ENCODE results near the gene VSTM2B.

The VSTM2B gene

DNA sequence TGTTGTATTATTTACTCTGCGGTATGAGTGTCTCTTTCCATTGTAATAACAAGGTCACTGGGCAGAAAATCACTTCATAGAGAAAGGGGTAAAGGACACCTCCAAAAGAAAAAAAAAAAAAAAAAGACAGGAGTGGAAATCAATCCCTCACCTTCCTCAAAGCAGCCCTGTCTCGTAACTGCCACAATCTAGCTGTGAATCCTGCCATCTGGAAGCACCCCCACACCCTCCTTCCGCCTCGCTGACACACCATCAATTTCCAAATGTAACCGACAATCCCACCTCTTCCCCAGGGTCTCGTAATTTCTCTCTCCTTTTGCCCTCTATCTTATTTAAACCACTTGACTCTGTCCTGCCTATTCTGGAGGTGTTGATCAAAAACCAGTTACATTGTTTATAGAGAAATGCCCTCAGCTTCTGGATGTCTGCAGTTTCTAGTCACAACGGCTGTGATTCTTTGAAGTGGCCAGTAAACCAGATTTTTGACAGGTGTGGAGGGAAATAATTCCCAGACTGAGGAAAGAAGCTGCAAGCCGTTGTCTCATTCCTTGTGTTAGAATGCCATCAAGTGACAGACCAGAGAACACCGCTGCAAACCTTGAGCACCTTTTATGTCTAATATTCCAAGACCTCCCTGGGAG is 71.2 kb downstream of the VSTM2B start:
- TF ChIP-seq, protein P1, sequence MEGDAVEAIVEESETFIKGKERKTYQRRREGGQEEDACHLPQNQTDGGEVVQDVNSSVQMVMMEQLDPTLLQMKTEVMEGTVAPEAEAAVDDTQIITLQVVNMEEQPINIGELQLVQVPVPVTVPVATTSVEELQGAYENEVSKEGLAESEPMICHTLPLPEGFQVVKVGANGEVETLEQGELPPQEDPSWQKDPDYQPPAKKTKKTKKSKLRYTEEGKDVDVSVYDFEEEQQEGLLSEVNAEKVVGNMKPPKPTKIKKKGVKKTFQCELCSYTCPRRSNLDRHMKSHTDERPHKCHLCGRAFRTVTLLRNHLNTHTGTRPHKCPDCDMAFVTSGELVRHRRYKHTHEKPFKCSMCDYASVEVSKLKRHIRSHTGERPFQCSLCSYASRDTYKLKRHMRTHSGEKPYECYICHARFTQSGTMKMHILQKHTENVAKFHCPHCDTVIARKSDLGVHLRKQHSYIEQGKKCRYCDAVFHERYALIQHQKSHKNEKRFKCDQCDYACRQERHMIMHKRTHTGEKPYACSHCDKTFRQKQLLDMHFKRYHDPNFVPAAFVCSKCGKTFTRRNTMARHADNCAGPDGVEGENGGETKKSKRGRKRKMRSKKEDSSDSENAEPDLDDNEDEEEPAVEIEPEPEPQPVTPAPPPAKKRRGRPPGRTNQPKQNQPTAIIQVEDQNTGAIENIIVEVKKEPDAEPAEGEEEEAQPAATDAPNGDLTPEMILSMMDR (conservative IDR thresholded peaks at IDR 0.05; ENCODE audit: control insufficient read depth, insufficient read depth, low read depth, low read length), result peak; percentile 38

GRCh38 chr19:29598036-29598435 is 72.2 kb downstream of the VSTM2B start:
- DNase-seq (ENCODE audit: low read depth), result no peak
- no peak overlapping the region for H3K4me3 ChIP-seq (ENCODE audit: control insufficient read depth, low read depth, low read length)
- TF ChIP-seq, protein P1 (conservative IDR thresholded peaks at IDR 0.05; ENCODE audit: control insufficient read depth, insufficient read depth, low read depth, low read length), result no peak

More for the DNA sequence above, 71.2 kb downstream of the VSTM2B start:
- no peak overlapping the region for H3K4me3 ChIP-seq (ENCODE audit: control insufficient read depth, low read depth, low read length)
- peak; percentile 42 for DNase-seq (ENCODE audit: low read depth)

DNA sequence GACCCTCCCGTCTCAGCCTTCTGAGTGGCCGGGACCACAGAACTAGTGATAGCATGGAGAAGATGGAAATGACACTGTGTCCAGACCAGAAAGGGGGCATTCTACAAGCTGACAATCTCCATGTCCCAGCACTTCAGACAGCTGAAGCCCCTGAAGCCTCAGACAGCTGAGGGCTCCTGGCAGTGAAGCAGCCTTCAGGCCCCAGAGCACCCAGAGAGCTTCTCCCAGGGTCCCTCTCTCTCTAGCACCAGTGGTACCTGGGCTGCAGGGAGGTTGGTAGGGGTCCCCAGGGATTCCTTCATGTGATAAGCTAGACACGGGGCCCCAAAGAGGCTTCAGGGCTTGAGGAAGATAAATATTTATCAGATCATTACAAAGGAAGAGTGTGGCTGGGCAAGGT is 72.7 kb downstream of the VSTM2B start:
- TF ChIP-seq, protein P1 (conservative IDR thresholded peaks at IDR 0.05; ENCODE audit: control insufficient read depth, insufficient read depth, low read depth, low read length), result no peak
- DNase-seq (ENCODE audit: low read depth), result no peak
- no peak overlapping the region for H3K4me3 ChIP-seq (ENCODE audit: control insufficient read depth, low read depth, low read length)

- no peak for DNase-seq (ENCODE audit: low read depth)
- no peak overlapping the region for H3K4me3 ChIP-seq (ENCODE audit: control insufficient read depth, low read depth, low read length)
- TF ChIP-seq, protein P1 (conservative IDR thresholded peaks at IDR 0.05; ENCODE audit: control insufficient read depth, insufficient read depth, low read depth, low read length), result no peak
Observed at GRCh38 chr19:29603308-29603707, 77.5 kb downstream of the VSTM2B start.

- peak within 1 kb of the TSS; percentile 97 for H3K4me3 ChIP-seq (ENCODE audit: control insufficient read depth, low read depth, low read length)
- DNase-seq (ENCODE audit: low read depth), result peak; percentile 92
- TF ChIP-seq, protein P1 (conservative IDR thresholded peaks at IDR 0.05; ENCODE audit: control insufficient read depth, insufficient read depth, low read depth, low read length), result no peak
Observed at GRCh38 chr19:29605653-29606419, 80.0 kb downstream of the VSTM2B start, which contains the start of gene POP4. Gene POP4, plus strand, starts transcription at chr19:29606283. Its CDS starts 36 bp downstream, at chr19:29606319.

- H3K4me3 ChIP-seq (ENCODE audit: control insufficient read depth, low read depth, low read length), result peak overlapping the region; percentile 97
- TF ChIP-seq, protein P1 (conservative IDR thresholded peaks at IDR 0.05; ENCODE audit: control insufficient read depth, insufficient read depth, low read depth, low read length), result no peak
- DNase-seq (ENCODE audit: low read depth), result no peak
Observed at GRCh38 chr19:29606420-29606747, 80.6 kb downstream of the VSTM2B start.
